Omental fat pad (tissue), 4 donors: ENCODE data around the gene HERC3. TPM values are rescaled to one million over a fixed set of nuclear protein-coding genes. Genes with fewer than 3 reads are reported as not detected.

ENCODE experiments used
- ATAC-seq: fragments of 150-250 bp; one replicate; pipeline ENCODE4 v1.9.1; 2016; ENCODE audit warnings: mild to moderate bottlenecking, moderate library complexity; ENCODE audit not compliant: low FRiP score
- DNase-seq: peaks from one replicate; pipeline ENCODE4 v3.0.0-alpha.2; 2019; ENCODE audit warnings: low spot score
- CTCF ChIP-seq, 3 donors: fragments of 450-650 bp; IDR thresholded peaks; one replicate each; pipeline ENCODE4 v1.5.1; 2016 to 2017; ENCODE audit warnings: antibody characterized with exemption in 3 of 3, mild to moderate bottlenecking in 3 of 3, moderate library complexity in 2 of 3
- total RNA-seq, 4 donors: library from RNA; depleted of rRNA; stranded (reverse); fragments of >200 nt; gene quantifications; one replicate each; pipeline ENCODE4 v1.1.0, GENCODE V29; 2016

HERC3 gene
- total RNA-seq, 4 donors from 2014 or later: 21.3 to 48.7 (median 33.6) TPM

- ATAC-seq (peak; percentile 43), DNase-seq (no peak)
- TF ChIP-seq CTCF (IDR thresholded peaks at IDR 0.05): no peak
Measured at GRCh38 chr4:88616275-88617150, 24.2 kb downstream of the HERC3 start.

- TF ChIP-seq CTCF (IDR thresholded peaks at IDR 0.05): no peak
Measured at GRCh38 chr4:88618782-88619485, 26.7 kb downstream of the HERC3 start.

GRCh38 chr4:88619971-88620370 is 27.7 kb downstream of the HERC3 start:
- ATAC-seq (no peak), DNase-seq (no peak)
- no peak for TF ChIP-seq CTCF (IDR thresholded peaks at IDR 0.05)

More at GRCh38 chr4:88618782-88619485, 26.7 kb downstream of the HERC3 start:
- no peak for ATAC-seq
- no peak for DNase-seq

- TF ChIP-seq CTCF (IDR thresholded peaks at IDR 0.05): no peak
- DNase-seq (no peak), ATAC-seq (no peak)
Measured at GRCh38 chr4:88621763-88622327, 29.6 kb downstream of the HERC3 start.

GRCh38 chr4:88623097-88623496 is 30.8 kb downstream of the HERC3 start:
- TF ChIP-seq CTCF (IDR thresholded peaks at IDR 0.05): no peak
- no peak for DNase-seq
- ATAC-seq: peak; percentile 96

- ATAC-seq (no peak), DNase-seq (no peak)
- TF ChIP-seq CTCF (IDR thresholded peaks at IDR 0.05): no peak
Measured at GRCh38 chr4:88628746-88629145, 36.5 kb downstream of the HERC3 start.
